Stimulated activated CD4-positive, alpha-beta T cell treated with anti-CD3 and anti-CD28 coated beads, Interleukin-1b, Interleukin-23, amount 100 ng/mL, for 1 hour (primary cell): ENCODE results near the gene NSMCE3.

Source experiments
- DNase-seq, 2 donors: peaks; one replicate each; pipeline ENCODE4 v3.0.0-alpha.2; 2020; ENCODE audit warnings: low read depth in 2 of 2

Gene NSMCE3

GRCh38 chr15:29222129-29222853 lies 47.3 kb downstream of the NSMCE3 start:
- DNase-seq, result no peak

GRCh38 chr15:29220852-29221251 lies 48.8 kb downstream of the NSMCE3 start:
- DNase-seq, result no peak

- no peak for DNase-seq
Observed at GRCh38 chr15:29216955-29217354, 52.7 kb downstream of the NSMCE3 start.
